Breast epithelium (tissue), 4 donors: ENCODE data around the gene G6PD. TPM values are rescaled to one million over a fixed set of nuclear protein-coding genes. Genes with fewer than 3 reads are reported as not detected.

Source experiments
- DNase-seq, 2 donors: peaks; one replicate each; pipeline ENCODE4 v3.0.0-alpha.2; 2019; ENCODE audit warnings: low spot score in 2 of 2
- H3K27ac ChIP-seq, 2 donors: fragments of 200-600 bp; sonication (generic) in 1 of 2; one replicate each; pipeline ENCODE4 v1.5.1; 2016 to 2019; ENCODE audit warnings: mild to moderate bottlenecking in 1 of 2
- H3K27me3 ChIP-seq, 2 donors: fragments of 200-600 bp; sonication (generic) in 1 of 2; one replicate each; pipeline versions ENCODE4 v1.5.1 to v1.6.0; 2017 to 2019; ENCODE audit warnings: control low read depth in 1 of 2, mild to moderate bottlenecking in 1 of 2
- H3K36me3 ChIP-seq: fragments of 200-600 bp; one replicate; pipeline ENCODE4 v1.5.1; 2019
- H3K4me1 ChIP-seq, 2 donors: fragments of 200-600 bp; sonication (generic); one replicate each; pipeline ENCODE4 v1.5.1; 2016 to 2019; ENCODE audit warnings: control low read depth in 1 of 2
- H3K4me3 ChIP-seq, 3 donors: fragments of 200-600 bp; sonication (generic); 1 replicate in 2 of 3; 2 replicates in 1 of 3; pipeline ENCODE4 v1.5.1; 2016 to 2019; ENCODE audit warnings: mild to moderate bottlenecking in 3 of 3, moderate library complexity in 2 of 3
- H3K9me3 ChIP-seq, 2 donors: fragments of 200-600 bp; sonication (generic) in 1 of 2; one replicate each; pipeline ENCODE4 v1.5.1; 2016 to 2019; ENCODE audit warnings: control low read depth in 1 of 2
- POLR2A ChIP-seq: fragments of 450-650 bp; IDR thresholded peaks from one replicate; pipeline ENCODE4 v1.6.1; 2016; ENCODE audit warnings: antibody characterized with exemption, mild to moderate bottlenecking, moderate library complexity
- POLR2AphosphoS5 ChIP-seq, 3 donors: sonication (generic); formaldehyde crosslinking; IDR thresholded peaks; one replicate each; pipeline ENCODE4 v1.6.1; 2017; ENCODE audit warnings: antibody characterized with exemption in 3 of 3
- intact Hi-C: fragments of 100-400 bp; cut with DNase I; formaldehyde crosslinking; loops from one replicate; pipeline ENCODE4 v1.15.1; 2023; ENCODE audit warnings: low total_unique reads
- total RNA-seq, 3 donors: library from RNA; depleted of rRNA; stranded (reverse); fragments of >200 nt; gene quantifications; one replicate each; pipeline ENCODE4 v1.1.0, GENCODE V29; 2016
- TF ChIP-seq, protein P1 (sequence below), 3 donors: fragments of 450-650 bp; IDR thresholded peaks; one replicate each; pipeline ENCODE4 v1.5.1; 2016 to 2017; ENCODE audit warnings: antibody characterized with exemption in 3 of 3, mild to moderate bottlenecking in 3 of 3, moderate library complexity in 3 of 3

The G6PD gene
- total RNA-seq, 3 donors from 2014 or later, result 25.6 to 45.2 (median 38.2) TPM

DNA sequence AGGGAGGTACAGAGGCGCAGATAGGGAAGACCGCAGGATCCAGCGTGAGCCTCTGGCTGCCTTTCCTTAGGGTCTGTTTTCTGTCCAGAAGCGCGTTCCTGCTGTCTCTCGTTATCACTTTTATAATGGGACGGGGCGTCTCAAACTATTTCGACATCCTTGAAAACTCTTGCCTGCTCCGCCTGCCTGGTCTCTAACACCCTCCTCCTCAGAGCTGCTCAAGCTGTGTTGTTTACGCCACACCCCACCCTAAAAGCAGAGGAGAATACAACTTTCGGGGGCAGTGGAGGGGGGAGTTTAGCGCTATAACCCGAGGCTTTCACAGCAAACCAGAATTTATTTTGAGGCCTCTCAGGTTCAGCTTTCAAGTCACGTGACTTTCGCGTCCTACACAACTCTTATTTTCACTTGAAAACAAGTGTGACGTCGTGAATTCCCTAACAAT, 30.0 kb downstream of the G6PD start:
- TF ChIP-seq, protein P1, sequence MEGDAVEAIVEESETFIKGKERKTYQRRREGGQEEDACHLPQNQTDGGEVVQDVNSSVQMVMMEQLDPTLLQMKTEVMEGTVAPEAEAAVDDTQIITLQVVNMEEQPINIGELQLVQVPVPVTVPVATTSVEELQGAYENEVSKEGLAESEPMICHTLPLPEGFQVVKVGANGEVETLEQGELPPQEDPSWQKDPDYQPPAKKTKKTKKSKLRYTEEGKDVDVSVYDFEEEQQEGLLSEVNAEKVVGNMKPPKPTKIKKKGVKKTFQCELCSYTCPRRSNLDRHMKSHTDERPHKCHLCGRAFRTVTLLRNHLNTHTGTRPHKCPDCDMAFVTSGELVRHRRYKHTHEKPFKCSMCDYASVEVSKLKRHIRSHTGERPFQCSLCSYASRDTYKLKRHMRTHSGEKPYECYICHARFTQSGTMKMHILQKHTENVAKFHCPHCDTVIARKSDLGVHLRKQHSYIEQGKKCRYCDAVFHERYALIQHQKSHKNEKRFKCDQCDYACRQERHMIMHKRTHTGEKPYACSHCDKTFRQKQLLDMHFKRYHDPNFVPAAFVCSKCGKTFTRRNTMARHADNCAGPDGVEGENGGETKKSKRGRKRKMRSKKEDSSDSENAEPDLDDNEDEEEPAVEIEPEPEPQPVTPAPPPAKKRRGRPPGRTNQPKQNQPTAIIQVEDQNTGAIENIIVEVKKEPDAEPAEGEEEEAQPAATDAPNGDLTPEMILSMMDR (IDR thresholded peaks at IDR 0.05), result no peak
- TF ChIP-seq POLR2AphosphoS5 (IDR thresholded peaks at IDR 0.05), result peak in 2 of 3 donors; percentile 3 to 64
- H3K27me3 ChIP-seq, result peaks cover 0 to 16% of the 10 kb centered on the region in 2 donors
- intact Hi-C loops, result no loop called here
- H3K9me3 ChIP-seq, result no peaks in the 10 kb centered on the region
- H3K27ac ChIP-seq, result peak overlapping the region; percentile 82 to 90
- H3K4me3 ChIP-seq, result peak overlapping the region; percentile 66 to 88 (median 66)
- H3K36me3 ChIP-seq, result no peaks in the 10 kb centered on the region
- no peak for DNase-seq
- H3K4me1 ChIP-seq, result no peaks in the 10 kb centered on the region

DNA sequence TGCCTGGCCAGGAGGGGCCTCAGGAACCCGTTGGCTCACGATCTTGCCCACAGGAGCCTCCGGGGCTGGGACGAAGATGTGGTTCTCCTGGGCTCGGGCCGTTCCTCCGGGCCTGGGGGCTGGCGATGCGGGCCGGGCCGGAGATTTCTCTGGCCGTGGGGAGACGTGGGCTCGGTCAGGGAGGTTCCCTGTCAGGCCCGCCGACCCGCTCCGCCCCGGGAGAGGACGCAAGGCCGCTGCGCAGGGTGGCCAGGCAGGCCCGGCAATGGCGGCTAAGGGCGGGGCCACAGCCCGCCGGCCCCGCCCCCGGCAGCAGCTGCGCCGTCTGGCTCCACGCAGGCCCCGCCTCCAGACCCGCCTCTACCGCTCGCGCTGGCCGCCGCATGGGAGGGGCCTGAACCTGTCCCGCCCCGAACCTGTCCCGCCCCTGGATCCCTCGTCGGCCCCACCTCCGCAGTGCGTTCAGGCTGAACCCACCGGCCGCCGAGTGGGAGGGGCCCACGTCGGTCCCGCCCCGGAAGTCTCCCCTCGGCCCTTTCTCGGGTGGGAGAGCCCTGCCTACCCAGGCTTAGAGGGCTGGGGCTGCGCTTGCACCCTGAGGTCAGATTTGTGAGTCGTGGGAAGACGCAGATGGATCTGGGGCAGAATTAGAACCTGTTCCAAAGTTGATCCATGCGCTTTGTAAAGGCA, 30.5 kb downstream of the G6PD start, which contains the start of gene FAM3A:
Gene FAM3A, minus strand, starts transcription at position 267 of the 690 bp plus-strand sequence. CDS start 460 bp downstream, outside the sequence.
- intact Hi-C loops, result loop anchor here (2.0 kb wide), 1 partner anchor 23 kb away; no protein-coding TSS in a partner anchor
- Histone ChIP-seq H3K27me3 (peaks cover 0 to 20% of the 10 kb centered on the region in 2 donors), H3K4me3 (peak within 1 kb of the TSS; percentile 66 to 88 (median 66)), H3K4me1 (no peaks in the 10 kb centered on the region), H3K36me3 (no peaks in the 10 kb centered on the region), H3K9me3 (no peaks in the 10 kb centered on the region), H3K27ac (peak within 1 kb of the TSS; percentile 82 to 90)
- TF ChIP-seq POLR2A (peak; percentile 71), POLR2AphosphoS5 (IDR thresholded peaks at IDR 0.05) (peak; percentile 62 to 89 (median 85))
- TF ChIP-seq, protein P1 (IDR thresholded peaks at IDR 0.05), result no peak
- peak; percentile 92 to 94 for DNase-seq

DNA sequence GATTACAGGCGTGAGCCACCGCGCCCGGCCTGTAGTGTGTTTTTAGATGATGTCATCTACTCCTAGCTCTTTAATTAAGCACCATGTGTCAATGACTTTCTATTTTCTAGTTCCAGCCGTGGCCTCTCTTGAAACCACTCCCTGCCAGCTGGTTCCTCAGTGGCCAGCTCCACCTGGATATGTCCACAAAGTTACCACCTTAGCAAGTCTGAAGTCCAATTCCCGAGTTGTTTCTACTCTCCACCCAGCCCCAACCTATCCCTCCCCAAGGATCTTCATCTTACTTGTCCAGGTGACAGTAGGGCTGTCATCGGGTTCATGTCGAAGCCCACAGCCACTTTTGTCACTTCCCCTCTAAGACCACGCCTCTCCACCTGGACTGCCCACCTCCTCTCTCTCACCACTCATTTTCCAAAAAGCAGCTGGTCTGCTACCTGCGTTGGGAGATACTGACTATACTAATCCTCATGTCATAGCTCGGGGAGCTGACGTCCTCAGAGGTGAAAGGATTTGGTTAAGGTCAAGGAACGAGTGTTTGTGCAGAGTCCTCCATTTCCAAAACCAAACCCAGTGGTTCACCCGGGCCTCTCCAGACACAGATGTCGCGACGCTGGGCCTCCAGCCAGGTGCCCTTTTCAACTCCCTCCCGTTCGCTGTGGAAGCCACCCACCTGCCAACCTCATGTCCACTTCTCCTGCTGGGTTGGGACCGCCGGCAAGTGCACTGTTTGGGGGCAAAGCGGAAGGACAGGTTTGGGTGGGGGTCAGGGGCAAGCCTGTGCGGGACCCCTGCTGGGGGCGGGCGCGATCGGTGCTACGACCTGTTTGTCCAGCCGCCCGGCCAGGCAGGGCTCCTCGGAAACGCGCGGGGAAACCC, 31.3 kb downstream of the G6PD start:
- intact Hi-C loops, result loop anchor here (2.0 kb wide), 1 partner anchor 23 kb away; no protein-coding TSS in a partner anchor
- H3K9me3 ChIP-seq, result no peaks in the 10 kb centered on the region
- DNase-seq, result peak in 1 of 2 donors; percentile 39
- TF ChIP-seq, protein P1 (IDR thresholded peaks at IDR 0.05), result no peak
- TF ChIP-seq POLR2A (no peak), POLR2AphosphoS5 (IDR thresholded peaks at IDR 0.05) (peak in 1 of 3 donors; percentile 4)
- H3K27ac ChIP-seq, result peak overlapping the region; percentile 82 to 90
- no peaks in the 10 kb centered on the region for H3K4me1 ChIP-seq
- peak overlapping the region; percentile 66 to 88 (median 66) for H3K4me3 ChIP-seq
- H3K27me3 ChIP-seq, result peaks cover 0 to 20% of the 10 kb centered on the region in 2 donors
- no peaks in the 10 kb centered on the region for H3K36me3 ChIP-seq

DNA sequence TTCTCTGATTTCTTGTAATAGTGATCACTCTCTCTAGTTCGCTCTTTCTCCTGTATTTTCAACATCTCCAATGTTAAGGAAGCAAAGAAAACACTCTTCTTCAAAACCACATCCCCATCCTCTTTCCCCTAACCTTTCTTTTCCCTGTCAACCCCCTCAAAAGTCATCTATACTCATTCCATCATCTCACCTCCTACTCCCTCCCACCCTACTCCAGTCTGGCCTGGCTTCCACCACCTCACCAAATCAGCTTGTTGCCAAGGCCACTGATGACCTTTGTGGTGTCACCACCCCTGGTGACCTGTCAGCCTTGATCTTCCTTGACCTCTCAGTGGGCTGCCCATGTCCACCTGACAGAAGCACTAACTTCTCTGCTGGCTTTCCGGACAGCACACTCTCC, 32.9 kb downstream of the G6PD start:
- Histone ChIP-seq H3K9me3 (peaks cover 0 to 11% of the 10 kb centered on the region in 2 donors), H3K27me3 (peaks cover 0 to 16% of the 10 kb centered on the region in 2 donors), H3K36me3 (no peaks in the 10 kb centered on the region), H3K4me3 (no peak overlapping the region), H3K4me1 (no peaks in the 10 kb centered on the region), H3K27ac (no peak overlapping the region)
- TF ChIP-seq POLR2AphosphoS5 (IDR thresholded peaks at IDR 0.05), result no peak
- intact Hi-C loops, result loop anchor here (2.0 kb wide), 1 partner anchor 25 kb away; no protein-coding TSS in a partner anchor
- DNase-seq, result no peak

DNA sequence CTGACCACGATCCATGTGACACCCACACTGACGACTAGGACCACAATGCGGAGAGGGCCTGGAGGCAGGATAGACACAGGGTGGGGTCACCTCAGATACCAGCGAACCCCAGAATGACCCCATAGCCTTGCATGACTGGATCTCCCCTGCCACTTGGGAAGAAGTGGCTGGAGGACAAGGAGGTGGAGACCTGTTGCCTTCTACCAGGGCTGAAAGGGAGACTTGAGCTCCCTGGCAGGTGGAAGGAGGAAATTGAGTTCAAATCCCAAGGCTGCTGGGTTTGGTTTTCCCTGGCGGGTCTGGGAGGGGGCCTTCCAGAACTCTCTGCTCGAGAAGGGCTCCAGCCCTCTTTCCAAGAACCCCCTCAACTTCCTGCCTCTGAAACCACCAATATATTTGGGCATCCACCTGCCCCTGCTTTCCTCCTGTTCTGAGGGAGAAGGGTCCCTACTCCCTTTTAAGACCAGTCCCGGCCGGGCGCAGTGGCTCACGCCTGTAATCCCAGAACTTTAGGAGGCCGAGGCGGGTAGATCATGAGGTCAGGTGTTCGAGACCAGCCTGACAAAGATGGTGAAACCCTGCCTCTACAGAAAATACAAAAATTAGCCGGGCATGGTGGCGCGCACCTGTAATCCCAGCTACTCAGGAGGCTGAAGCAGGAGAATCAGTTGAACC, 33.6 kb downstream of the G6PD start:
- no peaks in the 10 kb centered on the region for H3K36me3 ChIP-seq
- DNase-seq, result no peak
- intact Hi-C loops, result no loop called here
- H3K27ac ChIP-seq, result peak overlapping the region in 1 of 2 donors; percentile 7
- no peaks in the 10 kb centered on the region for H3K4me1 ChIP-seq
- peaks cover 0 to 21% of the 10 kb centered on the region in 2 donors for H3K27me3 ChIP-seq
- TF ChIP-seq POLR2AphosphoS5 (IDR thresholded peaks at IDR 0.05) (no peak), POLR2A (no peak)
- TF ChIP-seq, protein P1 (IDR thresholded peaks at IDR 0.05), result no peak
- H3K9me3 ChIP-seq, result peaks cover 0 to 11% of the 10 kb centered on the region in 2 donors
- H3K4me3 ChIP-seq, result no peak overlapping the region
